HG03060 (cell line): ENCODE data around the gene DHFR.
"Not testable (repeated sequence)": the region's sequence is repeated elsewhere in the genome, so short reads cannot be mapped to it uniquely, and the experiment has no call there.

ENCODE experiments used
- ATAC-seq: cut with Tn5 transposase; IDR thresholded peaks from one replicate; pipeline ENCODE4 v1.9.1; 2021; ENCODE audit warnings: low read depth, moderate number of reproducible peaks; ENCODE audit not compliant: unreplicated experiment

DHFR gene

DNA sequence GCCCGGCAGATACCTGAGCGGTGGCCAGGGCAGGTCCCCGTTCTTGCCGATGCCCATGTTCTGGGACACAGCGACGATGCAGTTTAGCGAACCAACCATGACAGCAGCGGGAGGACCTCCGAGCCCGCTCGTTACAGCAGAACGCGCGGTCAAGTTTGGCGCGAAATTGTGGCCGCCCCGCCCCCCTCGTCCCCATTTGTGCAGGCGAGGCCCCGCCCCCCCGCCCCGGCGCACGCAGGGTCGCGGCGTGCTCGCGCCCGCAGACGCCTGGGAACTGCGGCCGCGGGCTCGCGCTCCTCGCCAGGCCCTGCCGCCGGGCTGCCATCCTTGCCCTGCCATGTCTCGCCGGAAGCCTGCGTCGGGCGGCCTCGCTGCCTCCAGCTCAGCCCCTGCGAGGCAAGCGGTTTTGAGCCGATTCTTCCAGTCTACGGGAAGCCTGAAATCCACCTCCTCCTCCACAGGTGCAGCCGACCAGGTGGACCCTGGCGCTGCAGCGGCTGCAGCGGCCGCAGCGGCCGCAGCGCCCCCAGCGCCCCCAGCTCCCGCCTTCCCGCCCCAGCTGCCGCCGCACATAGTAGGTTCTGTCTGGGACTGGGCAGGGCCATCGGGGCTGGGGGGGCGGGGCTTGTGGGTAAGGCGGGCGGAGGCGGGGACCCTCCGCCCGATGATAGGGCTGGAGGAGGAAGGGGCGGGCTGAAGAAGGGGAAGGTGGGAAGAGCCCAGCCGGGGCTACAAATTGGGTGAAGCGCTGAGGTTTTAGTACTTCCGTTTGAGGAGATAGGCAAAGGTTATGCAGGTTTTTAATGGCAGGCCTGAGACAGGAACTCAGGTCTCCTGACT, at the start of gene DHFR, which contains the start of gene MSH3:
DHFR (minus strand) TSS at position 593 of the 840 bp plus-strand sequence; CDS start at position 99, 494 bp downstream.
MSH3 (plus strand) TSS at position 262 of the 840 bp plus-strand sequence; CDS start at position 338, 76 bp downstream.
- no peak for ATAC-seq

DNA sequence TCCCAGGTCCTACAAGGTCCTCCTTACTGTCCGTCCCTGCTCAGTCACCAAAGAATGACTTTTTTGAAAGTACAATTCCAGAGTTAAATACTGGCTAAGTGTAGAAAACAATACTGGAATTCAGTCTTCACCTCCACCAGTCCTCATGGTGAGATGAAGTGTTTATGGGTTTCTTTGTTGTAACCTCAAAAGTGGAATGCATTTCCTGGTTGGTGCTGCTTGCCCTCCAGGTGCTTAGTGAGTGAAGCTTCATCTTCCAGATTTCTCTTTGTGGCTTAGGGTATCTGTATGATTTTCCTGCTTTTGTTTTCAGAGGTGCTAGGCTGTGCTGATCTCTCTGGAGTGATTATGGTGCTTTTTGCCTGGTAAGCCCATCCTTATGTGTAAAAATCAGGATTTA, 49.4 kb upstream of the DHFR start:
- ATAC-seq: no peak

DNA sequence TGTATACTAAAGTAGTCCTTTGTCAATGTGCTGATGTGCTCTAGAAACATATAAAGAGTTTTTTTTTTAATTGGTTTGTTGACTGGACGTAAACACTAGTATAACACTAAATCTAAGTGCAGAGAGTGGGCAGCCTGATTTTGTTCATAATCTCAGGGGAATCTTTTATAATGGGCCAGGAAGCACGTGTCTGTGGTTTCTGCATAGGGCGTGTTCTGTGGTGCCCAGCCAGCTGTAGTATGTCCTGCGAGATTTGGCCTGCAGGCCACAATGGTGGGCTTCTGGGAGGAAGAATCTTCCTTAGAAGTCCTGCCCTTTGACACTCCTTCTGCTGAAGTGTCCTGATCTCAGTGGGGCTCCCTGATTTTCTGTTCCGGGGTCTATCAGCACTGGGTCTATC, 49.0 kb upstream of the DHFR start:
- ATAC-seq: no peak

DNA sequence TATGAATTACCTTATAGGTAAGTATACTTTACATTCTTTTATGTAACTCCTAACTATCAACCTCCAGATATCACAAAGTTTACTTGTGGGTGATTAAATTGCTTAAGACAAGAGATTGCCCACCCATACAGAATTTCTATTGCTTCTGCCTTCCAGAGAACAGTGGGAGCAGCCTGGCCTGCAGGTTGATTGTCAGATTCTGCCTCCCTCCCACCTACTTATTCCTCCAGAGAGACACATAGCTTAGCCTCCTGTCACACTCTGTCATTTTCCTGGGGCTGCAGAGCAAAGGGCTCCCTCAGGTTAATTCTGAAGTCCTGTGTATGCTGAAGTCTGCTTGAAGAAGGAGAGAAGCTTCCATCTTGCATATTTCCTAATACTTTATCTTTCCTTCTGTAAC, 48.5 kb upstream of the DHFR start:
- ATAC-seq: no peak

DNA sequence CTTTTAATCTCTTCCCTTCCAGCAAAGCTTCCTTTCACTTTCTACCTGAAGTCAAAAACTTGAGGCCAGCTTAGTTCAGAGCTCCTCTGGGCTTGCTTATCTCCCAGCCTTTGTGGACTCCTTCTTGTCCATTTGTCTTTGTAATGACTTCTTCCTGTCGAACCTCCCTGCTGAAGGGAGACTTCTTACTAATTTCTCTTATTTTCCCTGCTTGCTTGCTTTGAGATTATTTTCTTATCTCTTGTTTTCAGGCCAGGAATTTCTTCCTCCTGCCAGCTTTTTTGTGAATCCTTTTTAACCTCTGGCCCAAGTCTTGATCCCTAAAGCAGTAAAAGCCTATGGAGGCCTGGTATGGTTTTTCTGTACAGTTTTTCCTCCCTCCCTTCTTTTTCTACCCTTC, 46.8 kb upstream of the DHFR start:
- ATAC-seq: no peak

DNA sequence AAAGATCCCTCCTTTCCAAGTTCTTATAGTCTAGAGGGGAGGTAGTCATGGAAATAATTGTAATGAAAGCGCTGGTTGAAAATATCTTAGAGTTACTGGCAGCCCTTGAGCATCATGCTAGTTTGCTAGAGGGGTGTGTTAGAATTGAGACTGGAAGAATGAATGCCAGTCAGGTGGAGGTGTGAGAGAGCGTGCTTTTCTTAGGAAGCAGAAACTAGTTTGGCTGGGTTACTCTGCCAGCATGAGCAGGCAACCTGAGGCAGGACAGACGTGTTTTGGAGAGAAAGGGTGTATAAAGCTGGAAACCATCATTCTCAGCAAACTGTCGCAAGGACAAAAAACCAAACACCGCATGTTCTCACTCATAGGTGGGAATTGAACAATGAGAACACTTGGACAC, 43.6 kb upstream of the DHFR start:
- no peak for ATAC-seq

DNA sequence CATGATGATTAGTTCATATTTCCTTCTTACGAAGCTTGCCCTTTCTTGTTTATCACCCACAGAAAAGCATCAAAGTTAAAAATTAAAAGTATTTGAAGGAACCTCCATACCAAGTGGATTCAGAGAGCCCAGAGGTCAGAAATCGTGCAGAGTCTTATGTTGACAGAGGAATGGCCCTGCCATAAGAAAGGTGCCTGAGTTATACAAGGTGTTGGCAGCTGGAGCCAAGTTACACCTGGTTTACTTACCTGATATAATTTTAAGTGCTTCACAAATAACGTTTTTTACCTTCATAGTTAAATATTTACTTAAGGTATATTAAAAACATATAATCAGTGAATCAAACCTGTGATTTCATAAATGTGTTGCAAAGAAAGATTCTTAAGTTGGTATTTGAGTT, 42.3 kb upstream of the DHFR start:
- no peak for ATAC-seq

DNA sequence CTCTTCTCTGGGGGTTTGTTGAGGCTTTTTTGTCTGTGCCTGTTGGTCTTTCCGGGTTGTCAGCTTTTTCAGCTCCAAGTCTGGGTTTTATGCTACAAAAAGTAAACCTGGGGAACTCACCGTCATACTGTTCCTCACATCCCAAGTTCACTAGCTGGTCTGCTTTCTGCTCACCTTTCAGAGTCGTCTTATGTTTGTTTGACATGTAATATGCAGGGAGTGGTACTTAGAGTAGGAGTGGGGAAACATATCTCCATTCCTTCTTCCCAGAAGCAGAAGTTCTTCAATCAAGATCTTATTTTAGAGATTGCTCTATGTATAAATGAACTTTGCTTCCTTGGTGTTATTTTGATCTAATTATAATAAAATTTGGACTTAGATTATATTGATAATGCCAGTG, 41.7 kb upstream of the DHFR start:
- ATAC-seq: no peak

DNA sequence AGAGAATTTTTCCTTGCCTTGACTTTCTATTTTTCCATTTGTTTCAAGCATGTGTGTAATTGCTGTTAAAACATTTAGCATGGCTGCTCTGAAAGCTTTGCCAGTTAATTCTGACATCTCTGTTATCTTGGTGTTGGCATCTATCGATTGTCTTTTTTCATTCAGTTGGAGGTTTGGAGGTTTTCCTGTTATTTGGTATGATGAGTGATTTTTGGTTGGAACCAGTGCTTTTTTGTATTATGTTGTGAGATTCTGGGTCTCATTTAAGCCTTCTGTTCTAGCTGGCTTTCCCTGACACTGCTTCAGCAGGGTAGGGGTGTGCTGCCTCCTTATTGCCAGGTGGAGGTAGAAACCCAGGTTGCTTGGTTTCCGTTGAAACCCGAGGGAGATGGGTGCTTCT, 40.9 kb upstream of the DHFR start:
- ATAC-seq: no peak

DNA sequence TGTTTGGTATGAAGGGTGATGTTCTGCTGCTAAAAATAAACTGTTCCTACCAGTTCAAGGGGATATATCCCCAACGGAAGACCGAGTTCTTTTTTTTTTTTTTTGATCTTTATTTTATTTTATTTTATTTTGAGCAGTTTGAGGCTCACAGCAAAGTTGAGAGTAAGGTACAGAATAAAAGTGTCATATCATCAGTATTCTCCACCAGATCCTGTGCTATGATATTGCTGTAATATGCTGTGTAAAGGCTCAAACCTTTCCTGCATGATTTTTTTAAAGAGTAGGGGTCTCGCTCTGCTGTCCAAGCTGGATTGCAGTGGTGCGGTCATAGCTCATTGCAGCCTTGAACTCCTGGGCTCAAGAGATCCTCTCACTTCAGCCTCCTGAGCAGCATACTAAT, 34.8 kb upstream of the DHFR start:
- ATAC-seq: no peak

DNA sequence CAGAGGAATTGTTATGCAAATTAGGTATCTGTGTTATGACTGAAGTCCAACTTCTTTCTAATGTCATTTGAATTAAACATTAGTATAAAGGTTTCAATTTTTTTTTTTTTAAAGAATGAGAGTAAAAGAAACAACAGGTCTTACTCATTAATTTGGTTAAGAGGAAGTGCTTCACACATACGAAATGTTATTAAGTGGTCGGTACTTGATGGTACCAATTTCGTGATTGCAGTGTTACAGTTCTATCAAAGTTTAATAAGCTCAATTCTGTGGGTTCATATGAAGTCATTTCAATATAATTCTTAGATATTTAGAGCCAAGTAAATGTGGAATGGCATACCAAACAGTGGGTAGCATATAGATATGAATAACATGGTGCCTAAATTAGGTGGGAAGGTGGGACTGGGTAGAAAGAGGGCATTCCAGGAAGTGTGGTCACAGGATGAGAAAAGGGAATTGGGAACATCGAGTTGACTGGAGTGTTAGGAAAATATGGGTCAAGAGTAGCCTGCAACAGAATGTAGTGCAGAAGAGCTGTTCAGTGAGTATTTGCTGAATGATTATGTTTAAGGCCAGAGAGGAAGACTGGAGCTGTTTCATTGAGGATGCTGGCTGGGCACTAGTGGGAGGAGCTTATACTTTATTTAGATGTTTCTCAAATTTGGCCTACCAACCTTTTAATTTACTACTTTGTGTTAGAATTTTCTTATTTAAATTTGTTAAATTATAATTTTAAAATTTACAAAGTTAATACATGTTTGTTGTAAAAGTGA, 34.1 kb upstream of the DHFR start:
- no peak for ATAC-seq

DNA sequence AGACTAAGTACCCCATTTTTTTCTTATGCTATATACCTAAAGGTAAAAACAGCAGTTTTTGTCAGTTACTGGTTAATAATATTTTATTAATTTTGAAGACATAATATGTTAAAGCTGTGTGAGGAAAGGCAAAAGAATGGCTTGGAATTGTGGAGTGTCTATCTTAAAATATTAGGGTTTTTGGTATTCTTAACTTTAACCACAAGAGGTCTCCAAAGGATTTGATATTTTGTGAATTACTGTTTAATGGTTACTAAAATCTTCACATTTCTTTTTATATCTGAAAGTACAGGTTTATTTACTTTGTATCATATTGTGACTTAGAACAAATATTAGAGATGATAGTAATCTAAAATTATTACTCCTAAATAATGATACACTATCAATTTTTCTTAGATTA, 32.0 kb upstream of the DHFR start:
- ATAC-seq: no peak

DNA sequence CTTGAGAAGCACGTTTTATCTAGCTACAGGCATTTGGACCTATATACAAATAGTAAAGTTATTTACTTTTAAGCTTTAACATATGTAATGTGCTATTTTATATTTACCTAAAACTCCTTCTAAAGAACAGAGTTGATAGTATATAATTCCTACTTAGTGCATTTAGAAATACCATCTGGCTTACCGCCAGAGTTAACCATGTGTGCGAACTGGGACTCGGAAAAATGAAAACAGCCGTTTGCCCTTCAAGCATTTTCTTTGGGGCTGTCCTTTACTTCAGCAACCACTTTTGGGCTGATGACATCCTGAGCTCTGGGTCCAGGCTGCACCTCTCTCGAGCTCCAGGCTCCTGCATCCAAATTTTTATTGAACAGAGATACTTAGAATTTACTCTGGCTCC, 21.9 kb upstream of the DHFR start:
- ATAC-seq: no peak

DNA sequence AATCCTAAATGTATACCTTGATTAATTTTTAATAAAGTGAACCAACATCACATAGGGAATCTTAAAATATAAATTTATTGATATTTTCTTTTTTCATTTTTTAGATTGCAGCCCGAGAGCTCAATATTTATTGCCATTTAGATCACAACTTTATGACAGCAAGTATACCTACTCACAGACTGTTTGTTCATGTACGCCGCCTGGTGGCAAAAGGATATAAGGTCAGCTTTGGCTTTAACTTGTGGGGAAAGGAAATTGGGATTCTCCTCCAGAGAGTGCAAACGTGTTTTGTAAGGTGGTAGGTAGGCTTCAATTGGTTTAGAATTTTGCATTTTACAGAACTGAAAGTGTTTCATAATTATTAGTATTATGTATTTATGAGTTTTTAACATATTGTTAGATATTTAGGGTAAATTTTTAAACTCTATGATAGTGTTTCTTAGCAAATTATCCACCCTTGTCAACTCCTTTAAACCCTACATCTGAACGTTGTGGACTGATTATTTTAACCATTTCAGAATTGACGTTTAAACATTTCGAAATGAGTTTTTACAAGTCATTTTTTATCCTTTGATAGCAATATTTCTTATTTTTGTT, 17.5 kb upstream of the DHFR start:
- ATAC-seq: no peak

DNA sequence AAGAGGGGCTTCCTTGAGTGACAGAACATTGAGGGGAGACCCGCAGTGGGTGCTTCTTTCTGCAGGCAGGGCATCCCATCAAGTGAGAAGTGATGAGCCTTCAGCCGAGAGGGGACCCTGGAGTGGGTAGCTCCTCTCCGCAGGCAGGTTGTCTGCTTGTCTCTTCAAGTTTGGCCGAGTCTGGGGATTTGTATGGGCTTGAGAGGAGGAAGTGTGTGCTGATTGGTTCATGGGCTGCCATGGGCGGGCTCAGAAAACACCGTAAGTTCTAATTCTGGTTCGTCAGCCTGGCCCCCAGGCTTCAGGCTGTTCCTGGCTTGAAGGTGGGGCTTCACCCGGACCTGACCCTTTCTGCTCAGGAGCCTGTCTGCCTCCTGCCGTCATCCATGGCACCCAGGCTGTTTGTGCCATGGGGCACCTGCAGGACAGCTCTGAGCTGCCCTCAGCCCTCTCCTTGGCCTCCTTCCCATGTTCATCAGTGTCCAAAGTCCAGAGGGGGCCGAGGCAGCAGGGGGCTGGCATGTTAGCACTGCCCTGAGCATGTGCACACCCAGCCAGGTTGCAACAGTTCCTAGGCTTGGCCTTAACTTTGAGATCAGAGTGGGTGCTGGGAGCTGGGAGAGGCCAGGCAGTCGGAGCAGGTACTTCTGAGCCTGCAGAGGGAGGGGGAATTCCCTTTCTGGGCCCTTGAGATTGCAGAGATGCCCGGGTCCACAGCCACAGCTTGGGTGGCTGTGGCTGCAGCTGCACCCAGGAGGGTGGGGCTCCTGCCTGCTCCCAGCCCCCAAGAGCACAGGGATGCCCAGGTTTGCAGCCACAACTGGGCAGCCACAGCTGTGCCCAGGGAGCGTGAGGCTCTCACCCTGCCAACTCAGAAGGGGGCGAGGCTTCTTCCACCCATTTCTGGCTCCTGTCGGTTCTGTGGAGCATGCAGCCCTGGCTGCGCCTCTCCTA, 13.5 kb upstream of the DHFR start:
- ATAC-seq: no peak

DNA sequence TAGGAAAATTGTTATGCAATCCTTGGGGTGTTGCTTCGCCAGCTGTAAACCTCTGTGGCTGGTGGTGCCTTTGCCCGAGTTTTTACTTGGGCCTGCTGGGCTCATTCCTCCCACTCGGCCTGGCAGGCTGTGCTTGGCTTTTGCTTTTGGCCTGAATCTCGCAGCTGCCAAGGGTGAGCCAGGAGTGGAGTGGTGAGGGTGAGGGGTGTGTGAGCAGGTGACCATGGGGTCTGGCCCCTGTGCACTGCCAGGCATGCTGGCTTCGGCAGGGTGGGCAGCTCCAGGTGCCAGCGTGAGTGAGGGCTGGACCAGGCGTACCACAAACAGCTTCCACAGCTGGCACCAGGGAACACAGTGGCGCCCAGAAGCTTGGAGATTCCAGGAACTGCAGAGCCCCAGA, 12.6 kb upstream of the DHFR start:
- no peak for ATAC-seq

DNA sequence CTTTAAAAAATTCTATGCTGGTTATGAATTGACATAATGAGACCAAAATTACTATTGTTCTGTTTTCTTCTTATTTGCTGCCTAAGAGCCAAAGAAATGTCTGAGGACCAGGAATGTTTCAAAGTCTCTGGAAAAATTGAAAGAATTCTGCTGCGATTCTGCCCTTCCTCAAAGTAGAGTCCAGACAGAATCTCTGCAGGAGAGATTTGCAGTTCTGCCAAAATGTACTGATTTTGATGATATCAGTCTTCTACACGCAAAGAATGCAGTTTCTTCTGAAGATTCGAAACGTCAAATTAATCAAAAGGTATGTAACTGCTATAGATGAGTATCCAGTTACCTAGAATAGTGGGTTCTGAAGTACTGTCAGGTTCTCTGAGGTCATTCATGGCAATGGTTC, 10.3 kb upstream of the DHFR start:
- ATAC-seq: no peak

DNA sequence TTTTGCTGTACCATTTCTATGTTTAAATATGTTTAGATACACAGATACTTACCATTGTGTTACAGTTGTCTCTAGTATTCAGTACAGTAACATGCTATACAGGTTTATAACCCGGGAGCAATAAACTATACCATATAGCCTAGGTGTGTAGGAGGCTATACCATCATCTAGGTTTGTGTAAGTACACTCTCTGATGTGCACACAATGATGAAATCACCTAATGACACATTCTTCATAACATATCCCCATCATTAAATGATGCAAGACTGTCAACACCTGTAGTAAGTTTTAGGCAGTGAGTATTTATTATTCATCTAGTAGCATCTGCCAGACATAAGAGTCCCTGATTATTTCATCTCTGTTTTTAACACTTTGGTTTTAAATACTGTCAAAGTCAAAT, 7.3 kb upstream of the DHFR start:
- ATAC-seq: no peak

DNA sequence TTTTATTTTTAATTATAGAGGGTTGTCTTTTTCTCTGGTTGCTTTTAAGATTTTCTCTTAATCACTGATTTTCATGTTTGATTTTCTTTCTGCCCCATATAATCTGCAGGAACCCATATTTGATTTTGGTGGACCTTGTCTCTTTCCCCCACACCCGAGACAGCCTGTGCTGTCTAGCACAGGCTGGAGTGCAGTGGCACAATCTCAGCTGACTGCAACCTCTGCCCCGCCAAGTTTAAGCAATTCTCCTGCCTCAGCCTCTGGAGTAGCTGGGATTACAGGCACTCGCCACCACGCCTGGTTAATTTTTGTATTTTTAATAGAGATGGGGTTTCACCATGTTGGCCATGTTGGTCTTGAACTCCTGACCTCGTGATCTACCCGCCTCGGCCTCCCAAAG, 5.9 kb upstream of the DHFR start:
- ATAC-seq: not testable (repeated sequence)

DNA sequence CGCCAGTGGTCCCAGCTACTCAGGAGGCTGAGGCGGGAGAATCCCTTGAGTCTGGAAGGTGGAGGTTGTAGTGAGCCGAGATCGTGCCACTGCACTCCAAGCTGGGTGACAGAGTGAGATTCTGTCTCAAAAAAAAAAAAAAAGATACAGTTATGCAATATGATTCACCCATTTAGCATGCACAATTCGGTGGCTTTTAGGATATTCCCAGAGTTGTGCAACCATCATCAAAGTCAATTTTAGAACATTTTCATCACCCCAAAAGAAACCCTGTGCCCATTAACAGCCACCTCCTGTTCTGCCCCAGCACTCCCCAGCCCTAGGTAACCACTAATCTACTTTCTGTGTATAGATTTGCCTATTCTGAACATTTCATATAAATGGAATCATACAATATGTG, 4.3 kb upstream of the DHFR start:
- no peak for ATAC-seq
